ENCODE results near the gene DNAJC28. TPM values are rescaled to one million over a fixed set of nuclear protein-coding genes. Genes with fewer than 3 reads are reported as not detected.

Gene DNAJC28
- total and polyA plus RNA-seq, 2 experiments from 2014 or later = 5.0 to 6.6 TPM

DNA sequence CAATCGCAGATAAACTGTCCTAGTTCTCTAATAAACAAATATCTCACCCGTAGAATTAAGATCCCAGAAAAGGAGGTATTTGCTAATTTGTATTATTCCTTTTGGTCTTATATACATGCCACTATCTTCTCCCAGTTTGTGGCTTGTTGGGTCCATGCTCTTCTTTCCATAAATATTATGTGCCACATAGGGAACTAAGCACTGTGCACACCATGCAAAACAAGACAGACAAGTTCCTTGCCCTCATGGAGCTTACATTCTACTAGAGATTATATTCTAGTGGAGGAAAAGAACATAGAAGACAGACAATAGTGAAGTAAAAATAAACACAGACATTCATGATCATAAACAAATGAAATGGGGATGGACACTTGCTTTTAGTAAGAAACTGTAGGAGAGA, 45.7 kb upstream of the DNAJC28 start:
- Mint-ChIP-seq H3K4me1 (peaks cover 11% of the 10 kb centered on the region), H3K27me3 (ENCODE audit: insufficient read depth, low read depth, poor library complexity) (peaks cover 3% of the 10 kb centered on the region), H3K4me3 (no peak overlapping the region), H3K27ac (no peak overlapping the region), H3K36me3 (ENCODE audit: low read depth) (peaks cover 89% of the 10 kb centered on the region), H3K9me3 (no peaks in the 10 kb centered on the region)
- H3K4me2 ChIP-seq = no peak overlapping the region
- H3K27ac ChIP-seq (ENCODE audit: low read depth) = no peak overlapping the region
- no peak overlapping the region for H2AFZ ChIP-seq
- H3K36me3 ChIP-seq (ENCODE audit: insufficient read depth) = peaks cover 65% of the 10 kb centered on the region
- peaks cover 69% of the 10 kb centered on the region for H3K79me2 ChIP-seq (replicated peaks; ENCODE audit: insufficient read depth)
- no peaks in the 10 kb centered on the region for H3K27me3 ChIP-seq (ENCODE audit: insufficient read depth)
- H3K4me1 ChIP-seq (ENCODE audit: insufficient read depth) = no peaks in the 10 kb centered on the region; the same call in 1 of the 2 replicates
- H3K9me2 ChIP-seq (ENCODE audit: insufficient read depth) = no peaks in the 10 kb centered on the region
- no peak for ATAC-seq
- H4K20me1 ChIP-seq (replicated peaks; ENCODE audit: insufficient read depth) = peaks cover 24% of the 10 kb centered on the region
- TF ChIP-seq POLR2AphosphoS5 (IDR thresholded peaks at IDR 0.05; ENCODE audit: low read depth) = no peak
- no peak for TF ChIP-seq CREB1 (CRISPR knock-in tag; IDR thresholded peaks at IDR 0.05; ENCODE audit: low read depth)
- TF ChIP-seq, protein P1, sequence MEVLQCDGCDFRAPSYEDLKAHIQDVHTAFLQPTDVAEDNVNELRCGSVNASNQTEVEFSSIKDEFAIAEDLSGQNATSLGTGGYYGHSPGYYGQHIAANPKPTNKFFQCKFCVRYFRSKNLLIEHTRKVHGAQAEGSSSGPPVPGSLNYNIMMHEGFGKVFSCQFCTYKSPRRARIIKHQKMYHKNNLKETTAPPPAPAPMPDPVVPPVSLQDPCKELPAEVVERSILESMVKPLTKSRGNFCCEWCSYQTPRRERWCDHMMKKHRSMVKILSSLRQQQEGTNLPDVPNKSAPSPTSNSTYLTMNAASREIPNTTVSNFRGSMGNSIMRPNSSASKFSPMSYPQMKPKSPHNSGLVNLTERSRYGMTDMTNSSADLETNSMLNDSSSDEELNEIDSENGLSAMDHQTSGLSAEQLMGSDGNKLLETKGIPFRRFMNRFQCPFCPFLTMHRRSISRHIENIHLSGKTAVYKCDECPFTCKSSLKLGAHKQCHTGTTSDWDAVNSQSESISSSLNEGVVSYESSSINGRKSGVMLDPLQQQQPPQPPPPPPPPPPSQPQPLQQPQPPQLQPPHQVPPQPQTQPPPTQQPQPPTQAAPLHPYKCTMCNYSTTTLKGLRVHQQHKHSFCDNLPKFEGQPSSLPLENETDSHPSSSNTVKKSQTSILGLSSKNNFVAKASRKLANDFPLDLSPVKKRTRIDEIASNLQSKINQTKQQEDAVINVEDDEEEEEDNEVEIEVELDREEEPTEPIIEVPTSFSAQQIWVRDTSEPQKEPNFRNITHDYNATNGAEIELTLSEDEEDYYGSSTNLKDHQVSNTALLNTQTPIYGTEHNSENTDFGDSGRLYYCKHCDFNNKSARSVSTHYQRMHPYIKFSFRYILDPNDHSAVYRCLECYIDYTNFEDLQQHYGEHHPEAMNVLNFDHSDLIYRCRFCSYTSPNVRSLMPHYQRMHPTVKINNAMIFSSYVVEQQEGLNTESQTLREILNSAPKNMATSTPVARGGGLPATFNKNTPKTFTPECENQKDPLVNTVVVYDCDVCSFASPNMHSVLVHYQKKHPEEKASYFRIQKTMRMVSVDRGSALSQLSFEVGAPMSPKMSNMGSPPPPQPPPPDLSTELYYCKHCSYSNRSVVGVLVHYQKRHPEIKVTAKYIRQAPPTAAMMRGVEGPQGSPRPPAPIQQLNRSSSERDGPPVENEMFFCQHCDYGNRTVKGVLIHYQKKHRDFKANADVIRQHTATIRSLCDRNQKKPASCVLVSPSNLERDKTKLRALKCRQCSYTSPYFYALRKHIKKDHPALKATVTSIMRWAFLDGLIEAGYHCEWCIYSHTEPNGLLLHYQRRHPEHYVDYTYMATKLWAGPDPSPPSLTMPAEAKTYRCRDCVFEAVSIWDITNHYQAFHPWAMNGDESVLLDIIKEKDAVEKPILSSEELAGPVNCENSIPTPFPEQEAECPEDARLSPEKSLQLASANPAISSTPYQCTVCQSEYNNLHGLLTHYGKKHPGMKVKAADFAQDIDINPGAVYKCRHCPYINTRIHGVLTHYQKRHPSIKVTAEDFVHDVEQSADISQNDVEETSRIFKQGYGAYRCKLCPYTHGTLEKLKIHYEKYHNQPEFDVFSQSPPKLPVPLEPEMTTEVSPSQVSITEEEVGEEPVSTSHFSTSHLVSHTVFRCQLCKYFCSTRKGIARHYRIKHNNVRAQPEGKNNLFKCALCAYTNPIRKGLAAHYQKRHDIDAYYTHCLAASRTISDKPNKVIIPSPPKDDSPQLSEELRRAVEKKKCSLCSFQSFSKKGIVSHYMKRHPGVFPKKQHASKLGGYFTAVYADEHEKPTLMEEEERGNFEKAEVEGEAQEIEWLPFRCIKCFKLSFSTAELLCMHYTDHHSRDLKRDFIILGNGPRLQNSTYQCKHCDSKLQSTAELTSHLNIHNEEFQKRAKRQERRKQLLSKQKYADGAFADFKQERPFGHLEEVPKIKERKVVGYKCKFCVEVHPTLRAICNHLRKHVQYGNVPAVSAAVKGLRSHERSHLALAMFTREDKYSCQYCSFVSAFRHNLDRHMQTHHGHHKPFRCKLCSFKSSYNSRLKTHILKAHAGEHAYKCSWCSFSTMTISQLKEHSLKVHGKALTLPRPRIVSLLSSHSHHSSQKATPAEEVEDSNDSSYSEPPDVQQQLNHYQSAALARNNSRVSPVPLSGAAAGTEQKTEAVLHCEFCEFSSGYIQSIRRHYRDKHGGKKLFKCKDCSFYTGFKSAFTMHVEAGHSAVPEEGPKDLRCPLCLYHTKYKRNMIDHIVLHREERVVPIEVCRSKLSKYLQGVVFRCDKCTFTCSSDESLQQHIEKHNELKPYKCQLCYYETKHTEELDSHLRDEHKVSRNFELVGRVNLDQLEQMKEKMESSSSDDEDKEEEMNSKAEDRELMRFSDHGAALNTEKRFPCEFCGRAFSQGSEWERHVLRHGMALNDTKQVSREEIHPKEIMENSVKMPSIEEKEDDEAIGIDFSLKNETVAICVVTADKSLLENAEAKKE (CRISPR knock-in tag; IDR thresholded peaks at IDR 0.05) = no peak
- no peak for TF ChIP-seq NANOG (IDR thresholded peaks at IDR 0.05; ENCODE audit: borderline replicate concordance)
- no peak for TF ChIP-seq EZH2 (IDR thresholded peaks at IDR 0.05; ENCODE audit: low read depth, unreplicated experiment)
- no peak for TF ChIP-seq JUNB (IDR thresholded peaks at IDR 0.05; ENCODE audit: unreplicated experiment)
- TF ChIP-seq, protein P2, sequence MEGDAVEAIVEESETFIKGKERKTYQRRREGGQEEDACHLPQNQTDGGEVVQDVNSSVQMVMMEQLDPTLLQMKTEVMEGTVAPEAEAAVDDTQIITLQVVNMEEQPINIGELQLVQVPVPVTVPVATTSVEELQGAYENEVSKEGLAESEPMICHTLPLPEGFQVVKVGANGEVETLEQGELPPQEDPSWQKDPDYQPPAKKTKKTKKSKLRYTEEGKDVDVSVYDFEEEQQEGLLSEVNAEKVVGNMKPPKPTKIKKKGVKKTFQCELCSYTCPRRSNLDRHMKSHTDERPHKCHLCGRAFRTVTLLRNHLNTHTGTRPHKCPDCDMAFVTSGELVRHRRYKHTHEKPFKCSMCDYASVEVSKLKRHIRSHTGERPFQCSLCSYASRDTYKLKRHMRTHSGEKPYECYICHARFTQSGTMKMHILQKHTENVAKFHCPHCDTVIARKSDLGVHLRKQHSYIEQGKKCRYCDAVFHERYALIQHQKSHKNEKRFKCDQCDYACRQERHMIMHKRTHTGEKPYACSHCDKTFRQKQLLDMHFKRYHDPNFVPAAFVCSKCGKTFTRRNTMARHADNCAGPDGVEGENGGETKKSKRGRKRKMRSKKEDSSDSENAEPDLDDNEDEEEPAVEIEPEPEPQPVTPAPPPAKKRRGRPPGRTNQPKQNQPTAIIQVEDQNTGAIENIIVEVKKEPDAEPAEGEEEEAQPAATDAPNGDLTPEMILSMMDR (conservative IDR thresholded peaks at IDR 0.05; ENCODE audit: low read depth in 2 of 2) = no peak
- no peak for DNase-seq (ENCODE audit: low spot score)
- no peak overlapping the region for H3K4me3 ChIP-seq
- peaks cover 29% of the 10 kb centered on the region for H3F3A ChIP-seq (replicated peaks; ENCODE audit: low read depth)
